SK-N-SH treated with all-trans-retinoic acid at 6 μM for 48 hours (cell line): ENCODE results near the gene CCL28.

Experiments
- ATAC-seq: fragments of 200-7000 bp; cut with Tn5 transposase; 3 replicates; pipeline ENCODE4 v1.9.1; 2020; ENCODE audit warnings: mild to moderate bottlenecking, moderate library complexity
- ARNTL ChIP-seq: fragments of 450-650 bp; formaldehyde crosslinking; IDR thresholded peaks from 2 replicates; pipeline ENCODE4 v1.5.0; 2020; ENCODE audit warnings: low read depth, mild to moderate bottlenecking, moderate library complexity, borderline replicate concordance
- CREB5 ChIP-seq: fragments of 250-450 bp; sonication (Bioruptor Pico); IDR thresholded peaks from 2 replicates; pipeline ENCODE4 v1.5.1; 2020; ENCODE audit warnings: low read depth, mild to moderate bottlenecking, moderate library complexity
- CSDC2 ChIP-seq: fragments of 250-450 bp; sonication (Bioruptor Pico); IDR thresholded peaks from 2 replicates; pipeline ENCODE4 v1.5.0; 2020; ENCODE audit warnings: mild to moderate bottlenecking, moderate library complexity
- CSRNP3 ChIP-seq: fragments of 250-450 bp; sonication (Bioruptor Pico); IDR thresholded peaks from 2 replicates; pipeline ENCODE4 v1.5.1; 2021; ENCODE audit warnings: mild to moderate bottlenecking, moderate library complexity
- ESRRG ChIP-seq: fragments of 250-450 bp; sonication (Bioruptor Pico); IDR thresholded peaks from 2 replicates; pipeline ENCODE4 v1.6.1; 2021; ENCODE audit warnings: mild to moderate bottlenecking
- GLIS3 ChIP-seq: fragments of 250-450 bp; sonication (Bioruptor Pico); IDR thresholded peaks from 2 replicates; pipeline ENCODE4 v1.5.0; 2020; ENCODE audit warnings: mild to moderate bottlenecking, moderate library complexity
- OSR1 ChIP-seq: fragments of 250-450 bp; sonication (Bioruptor Pico); IDR thresholded peaks from 2 replicates; pipeline ENCODE4 v1.8.0; 2022; ENCODE audit warnings: moderate library complexity, mild to moderate bottlenecking, inconsistent platforms
- PATZ1 ChIP-seq: fragments of 250-450 bp; sonication (Bioruptor Pico); IDR thresholded peaks from 2 replicates; pipeline ENCODE4 v1.8.0; 2020; ENCODE audit warnings: mild to moderate bottlenecking, moderate library complexity, borderline replicate concordance
- POU6F1 ChIP-seq: fragments of 250-450 bp; sonication (Bioruptor Pico); IDR thresholded peaks from 2 replicates; pipeline ENCODE4 v1.8.0; 2021; ENCODE audit warnings: low read depth, mild to moderate bottlenecking, moderate library complexity, borderline replicate concordance
- PPARA ChIP-seq: fragments of 250-450 bp; sonication (Bioruptor Pico); IDR thresholded peaks from 2 replicates; pipeline ENCODE4 v1.5.0; 2020; ENCODE audit warnings: mild to moderate bottlenecking, borderline replicate concordance
- RARB ChIP-seq: fragments of 250-450 bp; sonication (Bioruptor Pico); IDR thresholded peaks from 2 replicates; pipeline ENCODE4 v1.8.0; 2021; ENCODE audit warnings: mild to moderate bottlenecking, moderate library complexity
- SNAI2 ChIP-seq: fragments of 250-450 bp; sonication (Bioruptor Pico); IDR thresholded peaks from 2 replicates; pipeline ENCODE4 v1.5.0; 2020; ENCODE audit warnings: mild to moderate bottlenecking, moderate library complexity
- TOX ChIP-seq: fragments of 250-450 bp; sonication (Bioruptor Pico); IDR thresholded peaks from 2 replicates; pipeline ENCODE4 v1.8.0; 2021; ENCODE audit warnings: mild to moderate bottlenecking, moderate library complexity, borderline replicate concordance
- TSHZ2 ChIP-seq: fragments of 250-450 bp; sonication (Bioruptor Pico); IDR thresholded peaks from 2 replicates; pipeline ENCODE4 v1.5.0; 2020; ENCODE audit warnings: mild to moderate bottlenecking, moderate library complexity
- ZC3H10 ChIP-seq: fragments of 250-450 bp; sonication (Bioruptor Pico); IDR thresholded peaks from 2 replicates; pipeline ENCODE4 v1.5.1; 2021; ENCODE audit warnings: mild to moderate bottlenecking, moderate library complexity
- ZFP30 ChIP-seq: fragments of 450-650 bp; formaldehyde crosslinking; IDR thresholded peaks from 2 replicates; pipeline ENCODE4 v1.5.0; 2022; ENCODE audit warnings: mild to moderate bottlenecking, moderate library complexity

Gene CCL28

GRCh38 chr5:43369651-43370050 is 42.5 kb downstream of the CCL28 start:
- no peak for TF ChIP-seq SNAI2 (CRISPR knock-in tag)
- TF ChIP-seq CSRNP3, result no peak
- TF ChIP-seq PPARA (CRISPR knock-in tag), result no peak
- no peak for TF ChIP-seq RARB (CRISPR knock-in tag)
- TF ChIP-seq CREB5 (CRISPR knock-in tag), result no peak
- TF ChIP-seq OSR1, result no peak
- TF ChIP-seq POU6F1 (CRISPR knock-in tag), result no peak
- no peak for TF ChIP-seq ZC3H10
- no peak for ATAC-seq

GRCh38 chr5:43367909-43368669 is 44.1 kb downstream of the CCL28 start:
- no peak for ATAC-seq
- TF ChIP-seq CREB5 (CRISPR knock-in tag) (no peak), GLIS3 (no peak), CSDC2 (no peak), PATZ1 (CRISPR knock-in tag) (no peak), ESRRG (CRISPR knock-in tag) (no peak), ZFP30 (CRISPR knock-in tag) (no peak), ARNTL (CRISPR knock-in tag) (no peak), RARB (CRISPR knock-in tag) (no peak), ZC3H10 (no peak), POU6F1 (CRISPR knock-in tag) (no peak), OSR1 (no peak), TSHZ2 (CRISPR knock-in tag) (no peak), PPARA (CRISPR knock-in tag) (no peak)

- ATAC-seq, result no peak
- TF ChIP-seq TSHZ2 (CRISPR knock-in tag) (no peak), RARB (CRISPR knock-in tag) (no peak), SNAI2 (CRISPR knock-in tag) (no peak), CSDC2 (no peak), PPARA (CRISPR knock-in tag) (no peak), TOX (CRISPR knock-in tag) (no peak), ZFP30 (CRISPR knock-in tag) (no peak), ESRRG (CRISPR knock-in tag) (no peak), GLIS3 (no peak), OSR1 (no peak), CREB5 (CRISPR knock-in tag) (no peak)
Observed at GRCh38 chr5:43367453-43367852, 44.7 kb downstream of the CCL28 start.
